ENCODE measurements around the gene KRTAP16-1. TPM values are rescaled to one million over a fixed set of nuclear protein-coding genes. Genes with fewer than 3 reads are reported as not detected.
"Not testable (repeated sequence)": the region's sequence is repeated elsewhere in the genome, so short reads cannot be mapped to it uniquely, and the experiment has no call there.

Gene KRTAP16-1
- polyA plus RNA-seq, 1 experiment = not detected

- no peak for TF ChIP-seq CTCF (IDR thresholded peaks at IDR 0.05; ENCODE audit: low read depth, low read length)
- Histone ChIP-seq H3K27ac (ENCODE audit: low read depth, low read length) (no peak overlapping the region), H3K27me3 (ENCODE audit: control insufficient read depth, insufficient read depth, low read length) (no peaks in the 10 kb centered on the region), H3K9me3 (ENCODE audit: control insufficient read depth, insufficient read depth, low read length) (peaks cover 6% of the 10 kb centered on the region), H3K4me3 (ENCODE audit: low read depth, low read length) (no peak overlapping the region)
- POLR2A ChIA-PET = no interaction called here
- CTCF ChIA-PET = interaction anchor here (0.9 to 1.8 kb wide), 5 partner anchors 25 to 438 kb away, joined by 3 to 7 read pairs (median 6); no protein-coding TSS in a partner anchor
- DNase-seq (ENCODE audit: low read depth, low spot score) = no peak
Observed at GRCh38 chr17:41347869-41348760, 39.0 kb upstream of the KRTAP16-1 start.

- H3K9me3 ChIP-seq (ENCODE audit: control insufficient read depth, insufficient read depth, low read length) = peaks cover 19% of the 10 kb centered on the region
- CTCF ChIA-PET = interaction anchor here (0.9 to 1.0 kb wide), 2 partner anchors 17 to 18 kb away, joined by 3 read pairs; no protein-coding TSS in a partner anchor
- POLR2A ChIA-PET; H3K27ac ChIP-seq (ENCODE audit: low read depth, low read length); DNase-seq (ENCODE audit: low read depth, low spot score); H3K27me3 ChIP-seq (ENCODE audit: control insufficient read depth, insufficient read depth, low read length); H3K4me3 ChIP-seq (ENCODE audit: low read depth, low read length): not testable (repeated sequence)
Observed at GRCh38 chr17:41346421-41346820, 37.3 kb upstream of the KRTAP16-1 start.

GRCh38 chr17:41345992-41346391 is 36.9 kb upstream of the KRTAP16-1 start:
- DNase-seq (ENCODE audit: low read depth, low spot score) = no peak
- no peak for TF ChIP-seq CTCF (IDR thresholded peaks at IDR 0.05; ENCODE audit: low read depth, low read length)
- ChIA-PET CTCF (interaction anchor here (0.9 kb wide), 1 partner anchor 17 kb away, joined by 3 read pairs; no protein-coding TSS in a partner anchor), POLR2A (no interaction called here)
- no peaks in the 10 kb centered on the region for H3K27me3 ChIP-seq (ENCODE audit: control insufficient read depth, insufficient read depth, low read length)
- H3K4me3 ChIP-seq (ENCODE audit: low read depth, low read length) = no peak overlapping the region
- H3K27ac ChIP-seq (ENCODE audit: low read depth, low read length) = no peak overlapping the region
- H3K9me3 ChIP-seq (ENCODE audit: control insufficient read depth, insufficient read depth, low read length) = peaks cover 19% of the 10 kb centered on the region

- TF ChIP-seq CTCF (IDR thresholded peaks at IDR 0.05; ENCODE audit: low read depth, low read length) = no peak
Observed at GRCh38 chr17:41343029-41343428, 33.9 kb upstream of the KRTAP16-1 start.

GRCh38 chr17:41340934-41341861 is 32.1 kb upstream of the KRTAP16-1 start:
- TF ChIP-seq CTCF (IDR thresholded peaks at IDR 0.05; ENCODE audit: low read depth, low read length) = no peak
- POLR2A ChIA-PET = no interaction called here
- Histone ChIP-seq H3K27me3 (ENCODE audit: control insufficient read depth, insufficient read depth, low read length) (no peaks in the 10 kb centered on the region), H3K4me3 (ENCODE audit: low read depth, low read length) (no peak overlapping the region), H3K27ac (ENCODE audit: low read depth, low read length) (no peak overlapping the region), H3K9me3 (ENCODE audit: control insufficient read depth, insufficient read depth, low read length) (peaks cover 19% of the 10 kb centered on the region)
- CTCF ChIA-PET = interaction anchor here (0.6 kb wide), 1 partner anchor 122 kb away, joined by 4 read pairs; no protein-coding TSS in a partner anchor
- no peak for DNase-seq (ENCODE audit: low read depth, low spot score)

More at GRCh38 chr17:41343029-41343428, 33.9 kb upstream of the KRTAP16-1 start:
- H3K4me3 ChIP-seq (ENCODE audit: low read depth, low read length) = no peak overlapping the region
- ChIA-PET POLR2A (no interaction called here), CTCF (no interaction called here)
- no peak for DNase-seq (ENCODE audit: low read depth, low spot score)
- peaks cover 19% of the 10 kb centered on the region for H3K9me3 ChIP-seq (ENCODE audit: control insufficient read depth, insufficient read depth, low read length)
- no peaks in the 10 kb centered on the region for H3K27me3 ChIP-seq (ENCODE audit: control insufficient read depth, insufficient read depth, low read length)
- H3K27ac ChIP-seq (ENCODE audit: low read depth, low read length) = no peak overlapping the region
